ENCODE measurements around the gene ADGRL1.
"Not testable (repeated sequence)": the region's sequence is repeated elsewhere in the genome, so short reads cannot be mapped to it uniquely, and the experiment has no call there.

Gene ADGRL1

GRCh38 chr19:14189415-14189814 is 16.6 kb downstream of the ADGRL1 start:
- DNase-seq (ENCODE audit: low spot score), result no peak

- DNase-seq (ENCODE audit: low spot score), result not testable (repeated sequence)
Measured at GRCh38 chr19:14188086-14188485, 17.9 kb downstream of the ADGRL1 start.

GRCh38 chr19:14187561-14187960 is 18.4 kb downstream of the ADGRL1 start:
- DNase-seq (ENCODE audit: low spot score), result no peak

- DNase-seq (ENCODE audit: low spot score), result not testable (repeated sequence)
Measured at GRCh38 chr19:14186684-14187083, 19.3 kb downstream of the ADGRL1 start.

- not testable (repeated sequence) for DNase-seq (ENCODE audit: low spot score)
Measured at GRCh38 chr19:14185691-14186090, 20.3 kb downstream of the ADGRL1 start.

- DNase-seq (ENCODE audit: low spot score), result no peak
Measured at GRCh38 chr19:14185158-14185557, 20.8 kb downstream of the ADGRL1 start.

- DNase-seq (ENCODE audit: low spot score), result no peak
Measured at GRCh38 chr19:14183741-14184350, 22.1 kb downstream of the ADGRL1 start.

GRCh38 chr19:14182476-14182875 is 23.5 kb downstream of the ADGRL1 start:
- DNase-seq (ENCODE audit: low spot score), result no peak

GRCh38 chr19:14181906-14182305 is 24.1 kb downstream of the ADGRL1 start:
- DNase-seq (ENCODE audit: low spot score), result no peak

- not testable (repeated sequence) for DNase-seq (ENCODE audit: low spot score)
Measured at GRCh38 chr19:14181199-14181598, 24.8 kb downstream of the ADGRL1 start.

GRCh38 chr19:14177496-14178074 is 28.4 kb downstream of the ADGRL1 start:
- no peak for DNase-seq (ENCODE audit: low spot score)

GRCh38 chr19:14175351-14175792 is 30.6 kb downstream of the ADGRL1 start:
- DNase-seq (ENCODE audit: low spot score), result no peak

GRCh38 chr19:14174883-14175282 is 31.1 kb downstream of the ADGRL1 start:
- no peak for DNase-seq (ENCODE audit: low spot score)

GRCh38 chr19:14168993-14169392 is 37.0 kb downstream of the ADGRL1 start:
- no peak for DNase-seq (ENCODE audit: low spot score)

GRCh38 chr19:14168259-14168972 is 37.6 kb downstream of the ADGRL1 start:
- no peak for DNase-seq (ENCODE audit: low spot score)

GRCh38 chr19:14167576-14168138 is 38.3 kb downstream of the ADGRL1 start:
- no peak for DNase-seq (ENCODE audit: low spot score)

GRCh38 chr19:14166999-14167575 is 38.9 kb downstream of the ADGRL1 start:
- DNase-seq (ENCODE audit: low spot score), result no peak

GRCh38 chr19:14165990-14166830 is 39.8 kb downstream of the ADGRL1 start:
- no peak for DNase-seq (ENCODE audit: low spot score)

- DNase-seq (ENCODE audit: low spot score), result no peak
Measured at GRCh38 chr19:14164724-14165493, 41.1 kb downstream of the ADGRL1 start.

GRCh38 chr19:14164082-14164481 is 41.9 kb downstream of the ADGRL1 start:
- DNase-seq (ENCODE audit: low spot score), result no peak

GRCh38 chr19:14162871-14163297 is 43.1 kb downstream of the ADGRL1 start:
- DNase-seq (ENCODE audit: low spot score), result no peak

Data from kidney tubule cell (primary cell).